ENCODE results near the gene CR1. TPM values are rescaled to one million over a fixed set of nuclear protein-coding genes. Genes with fewer than 3 reads are reported as not detected.

CR1 gene
- total and polyA plus RNA-seq, 2 donors (not counting 3 experiments of a cell fraction or from before 2014, with no cell fraction given) = not detected

GRCh38 chr1:207487636-207488035 is 8.3 kb upstream of the CR1 start:
- Histone ChIP-seq H3K9me1 (replicated peaks; ENCODE audit: control insufficient read depth, extremely low read depth, insufficient read depth, low read length) (no peaks in the 10 kb centered on the region), H3K27ac (ENCODE audit: insufficient read depth, low read depth, low read length) (no peak overlapping the region), H2AFZ (ENCODE audit: low read depth, low read length) (no peak overlapping the region), H3K36me3 (ENCODE audit: control insufficient read depth in 2 of 2, extremely low read depth in 1 of 2, insufficient read depth in 2 of 2, low read length in 2 of 2) (no peaks in the 10 kb centered on the region), H3K27me3 (ENCODE audit: control insufficient read depth in 2 of 2, insufficient read depth in 2 of 2, low read length in 2 of 2) (peaks cover 6 to 10% of the 10 kb centered on the region in 2 experiments), H3K79me2 (ENCODE audit: control insufficient read depth, insufficient read depth, low read length) (no peaks in the 10 kb centered on the region), H3K9me3 (replicated peaks; ENCODE audit: control insufficient read depth, insufficient read depth, low read length) (no peaks in the 10 kb centered on the region), H3K4me3 (replicated peaks in 1 of 3; ENCODE audit: insufficient read depth in 1 of 3, low read depth in 1 of 3, low read length in 3 of 3) (no peak overlapping the region), H3K9ac (replicated peaks; ENCODE audit: extremely low read depth, insufficient read depth, low read length) (no peak overlapping the region), H4K20me1 (replicated peaks; ENCODE audit: control insufficient read depth, extremely low read depth, insufficient read depth, low read length) (no peaks in the 10 kb centered on the region), H3K4me1 (ENCODE audit: control insufficient read depth, extremely low read depth, insufficient read depth, low read length) (no peaks in the 10 kb centered on the region), H3K4me2 (ENCODE audit: insufficient read depth, low read length) (no peak overlapping the region)
- DNase-seq (ENCODE audit: low read depth, low spot score) = no peak
- no peak for TF ChIP-seq POLR2AphosphoS5 (IDR thresholded peaks at IDR 0.05; ENCODE audit: insufficient read depth, low read depth, low read length)
- no peak for TF ChIP-seq FOS (IDR thresholded peaks at IDR 0.05; ENCODE audit: borderline replicate concordance, insufficient read depth, low read length)
- no peak for TF ChIP-seq POLR2A (IDR thresholded peaks at IDR 0.05; ENCODE audit: low read depth, low read length)
- CTCF ChIA-PET = interaction anchor here (1.2 kb wide), 1 partner anchor 403 kb away, joined by 4 read pairs; no protein-coding TSS in a partner anchor
- dilution Hi-C loops (cut with MboI; ENCODE audit: extremely low pct_ligation_motif_present, low sequenced_read_pairs) = no loop called here
- no peak for FAIRE-seq
- no TSS peak for BruUV-seq (replicated peaks)
- intact Hi-C loops (cut with micrococcal nuclease) = no loop called here
- POLR2A ChIA-PET = no interaction called here

DNA sequence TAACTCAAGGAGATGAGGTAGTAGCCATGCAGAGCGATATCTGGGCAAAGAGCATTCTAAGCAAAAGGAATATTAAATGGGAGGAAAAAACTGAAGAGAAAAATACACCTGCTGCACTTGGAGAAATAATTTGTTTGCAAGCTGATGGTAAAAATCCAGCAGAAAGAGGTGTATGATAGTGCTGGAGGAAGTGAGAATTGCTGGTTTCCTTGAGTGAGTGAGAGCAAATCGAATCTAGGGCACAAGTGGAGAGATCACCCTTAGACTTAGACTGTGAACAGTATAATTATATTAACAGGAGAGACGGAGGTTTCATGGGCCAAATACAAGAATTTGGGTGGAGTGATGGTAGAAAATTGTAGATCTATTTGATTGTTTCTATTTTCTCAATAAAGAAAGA is 2.7 kb upstream of the CR1 start:
- POLR2A ChIA-PET = no interaction called here
- intact Hi-C loops (cut with micrococcal nuclease) (no loop called here), dilution Hi-C loops (cut with MboI; ENCODE audit: extremely low pct_ligation_motif_present, low sequenced_read_pairs) (no loop called here)
- no peak overlapping the region for H3K4me2 ChIP-seq (ENCODE audit: insufficient read depth, low read length)
- no peak overlapping the region for H3K27ac ChIP-seq (ENCODE audit: insufficient read depth, low read depth, low read length)
- peaks cover 4% of the 10 kb centered on the region for H3K4me1 ChIP-seq (ENCODE audit: control insufficient read depth, extremely low read depth, insufficient read depth, low read length)
- peaks cover 38 to 45% of the 10 kb centered on the region in 2 experiments for H3K27me3 ChIP-seq (ENCODE audit: control insufficient read depth in 2 of 2, insufficient read depth in 2 of 2, low read length in 2 of 2)
- H4K20me1 ChIP-seq (replicated peaks; ENCODE audit: control insufficient read depth, extremely low read depth, insufficient read depth, low read length) = no peaks in the 10 kb centered on the region
- H3K36me3 ChIP-seq (ENCODE audit: control insufficient read depth in 2 of 2, extremely low read depth in 1 of 2, insufficient read depth in 2 of 2, low read length in 2 of 2) = no peaks in the 10 kb centered on the region
- no peaks in the 10 kb centered on the region for H3K79me2 ChIP-seq (ENCODE audit: control insufficient read depth, insufficient read depth, low read length)
- FAIRE-seq (no peak), DNase-seq (ENCODE audit: low read depth, low spot score) (no peak)
- no peak overlapping the region for H2AFZ ChIP-seq (ENCODE audit: low read depth, low read length)
- H3K9me1 ChIP-seq (replicated peaks; ENCODE audit: control insufficient read depth, extremely low read depth, insufficient read depth, low read length) = no peaks in the 10 kb centered on the region
- no peaks in the 10 kb centered on the region for H3K9me3 ChIP-seq (replicated peaks; ENCODE audit: control insufficient read depth, insufficient read depth, low read length)
- H3K9ac ChIP-seq (replicated peaks; ENCODE audit: extremely low read depth, insufficient read depth, low read length) = no peak overlapping the region
- CTCF ChIA-PET = no interaction called here
- no TSS peak for BruUV-seq (replicated peaks)
- no peak overlapping the region for H3K4me3 ChIP-seq (replicated peaks in 1 of 3; ENCODE audit: insufficient read depth in 1 of 3, low read depth in 1 of 3, low read length in 3 of 3)
- TF ChIP-seq POLR2AphosphoS5 (IDR thresholded peaks at IDR 0.05; ENCODE audit: insufficient read depth, low read depth, low read length) (no peak), MYC (IDR thresholded peaks at IDR 0.05; ENCODE audit: low read depth, low read length) (no peak), POLR2A (IDR thresholded peaks at IDR 0.05; ENCODE audit: low read depth, low read length) (no peak), GATA2 (IDR thresholded peaks at IDR 0.05; ENCODE audit: insufficient read depth, insufficient read length, low read depth, low read length) (no peak), CTCF (IDR thresholded peaks at IDR 0.05; ENCODE audit: extremely low read depth in 1 of 2, insufficient read depth in 1 of 2, low read depth in 1 of 2, low read length in 2 of 2) (no peak), FOS (IDR thresholded peaks at IDR 0.05; ENCODE audit: borderline replicate concordance, insufficient read depth, low read length) (no peak), JUN (IDR thresholded peaks at IDR 0.05; ENCODE audit: borderline replicate concordance, insufficient read depth, insufficient read length, low read depth) (no peak), EZH2 (IDR thresholded peaks at IDR 0.05; ENCODE audit: borderline replicate concordance, low read depth, low read length, severe bottlenecking) (no peak)
- TF ChIP-seq, protein P1, sequence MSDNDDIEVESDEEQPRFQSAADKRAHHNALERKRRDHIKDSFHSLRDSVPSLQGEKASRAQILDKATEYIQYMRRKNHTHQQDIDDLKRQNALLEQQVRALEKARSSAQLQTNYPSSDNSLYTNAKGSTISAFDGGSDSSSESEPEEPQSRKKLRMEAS (IDR thresholded peaks at IDR 0.05; ENCODE audit: insufficient read depth, insufficient read length) = no peak
